Fibroblast of mammary gland (primary cell): Measurements from ENCODE around the gene ZNF710.

Experiments used
- DNase-seq: peaks from one replicate; pipeline ENCODE4 v3.0.0-alpha.2; 2010; ENCODE audit warnings: low read depth
- H3K4me3 ChIP-seq: 2 replicates; pipeline ENCODE4 v1.5.1; 2011; ENCODE audit warnings: low read depth, mild to moderate bottlenecking, low read length, moderate library complexity; ENCODE audit not compliant: control insufficient read depth
- TF ChIP-seq, protein P1 (sequence below): conservative IDR thresholded peaks from 2 replicates; pipeline ENCODE4 v1.5.1; 2011; ENCODE audit warnings: low read depth, low read length, inconsistent platforms; ENCODE audit not compliant: control insufficient read depth, insufficient read depth

The ZNF710 gene

DNA sequence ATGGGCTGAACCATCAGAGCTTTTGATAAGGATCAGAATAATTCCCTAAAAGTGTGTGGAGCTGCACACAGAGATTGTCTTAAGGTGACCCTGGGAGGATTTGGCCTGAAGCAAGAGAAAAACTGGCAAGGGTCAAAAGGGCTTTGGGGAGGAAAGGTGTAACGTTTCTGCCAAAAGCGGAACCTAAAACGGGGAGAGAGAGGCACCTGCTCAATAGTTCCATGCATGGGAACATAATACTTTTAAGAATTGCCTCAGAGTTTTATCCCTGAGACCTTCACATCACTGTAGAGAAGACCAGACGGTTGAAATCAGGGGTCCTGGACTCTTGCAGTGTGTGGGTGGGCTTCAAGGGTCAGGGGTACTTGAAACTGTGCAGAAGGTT is 5.9 kb downstream of the ZNF710 start:
- no peak overlapping the region for H3K4me3 ChIP-seq
- TF ChIP-seq, protein P1, sequence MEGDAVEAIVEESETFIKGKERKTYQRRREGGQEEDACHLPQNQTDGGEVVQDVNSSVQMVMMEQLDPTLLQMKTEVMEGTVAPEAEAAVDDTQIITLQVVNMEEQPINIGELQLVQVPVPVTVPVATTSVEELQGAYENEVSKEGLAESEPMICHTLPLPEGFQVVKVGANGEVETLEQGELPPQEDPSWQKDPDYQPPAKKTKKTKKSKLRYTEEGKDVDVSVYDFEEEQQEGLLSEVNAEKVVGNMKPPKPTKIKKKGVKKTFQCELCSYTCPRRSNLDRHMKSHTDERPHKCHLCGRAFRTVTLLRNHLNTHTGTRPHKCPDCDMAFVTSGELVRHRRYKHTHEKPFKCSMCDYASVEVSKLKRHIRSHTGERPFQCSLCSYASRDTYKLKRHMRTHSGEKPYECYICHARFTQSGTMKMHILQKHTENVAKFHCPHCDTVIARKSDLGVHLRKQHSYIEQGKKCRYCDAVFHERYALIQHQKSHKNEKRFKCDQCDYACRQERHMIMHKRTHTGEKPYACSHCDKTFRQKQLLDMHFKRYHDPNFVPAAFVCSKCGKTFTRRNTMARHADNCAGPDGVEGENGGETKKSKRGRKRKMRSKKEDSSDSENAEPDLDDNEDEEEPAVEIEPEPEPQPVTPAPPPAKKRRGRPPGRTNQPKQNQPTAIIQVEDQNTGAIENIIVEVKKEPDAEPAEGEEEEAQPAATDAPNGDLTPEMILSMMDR, result no peak
- DNase-seq, result no peak

DNA sequence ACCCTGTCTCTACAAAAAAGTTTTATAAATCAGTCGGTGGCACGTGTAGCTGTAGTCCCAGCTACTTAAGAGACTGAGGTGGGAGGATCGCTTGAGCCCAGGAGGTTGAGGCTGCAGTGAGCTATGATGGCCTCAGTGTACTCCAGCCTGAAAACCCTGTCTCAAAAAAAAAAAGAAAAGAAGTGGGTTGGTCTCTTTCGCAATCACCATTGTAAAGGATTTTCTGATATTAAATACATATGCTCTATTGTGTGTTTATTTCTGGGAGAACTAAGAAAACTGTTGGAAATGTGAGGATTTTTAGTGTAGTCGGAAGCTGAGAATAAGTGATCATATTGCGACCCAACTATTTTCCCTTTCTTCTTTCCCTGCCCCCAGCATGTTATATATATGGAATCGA is 7.5 kb downstream of the ZNF710 start:
- TF ChIP-seq, protein P1, result no peak
- DNase-seq, result no peak
- no peak overlapping the region for H3K4me3 ChIP-seq

DNA sequence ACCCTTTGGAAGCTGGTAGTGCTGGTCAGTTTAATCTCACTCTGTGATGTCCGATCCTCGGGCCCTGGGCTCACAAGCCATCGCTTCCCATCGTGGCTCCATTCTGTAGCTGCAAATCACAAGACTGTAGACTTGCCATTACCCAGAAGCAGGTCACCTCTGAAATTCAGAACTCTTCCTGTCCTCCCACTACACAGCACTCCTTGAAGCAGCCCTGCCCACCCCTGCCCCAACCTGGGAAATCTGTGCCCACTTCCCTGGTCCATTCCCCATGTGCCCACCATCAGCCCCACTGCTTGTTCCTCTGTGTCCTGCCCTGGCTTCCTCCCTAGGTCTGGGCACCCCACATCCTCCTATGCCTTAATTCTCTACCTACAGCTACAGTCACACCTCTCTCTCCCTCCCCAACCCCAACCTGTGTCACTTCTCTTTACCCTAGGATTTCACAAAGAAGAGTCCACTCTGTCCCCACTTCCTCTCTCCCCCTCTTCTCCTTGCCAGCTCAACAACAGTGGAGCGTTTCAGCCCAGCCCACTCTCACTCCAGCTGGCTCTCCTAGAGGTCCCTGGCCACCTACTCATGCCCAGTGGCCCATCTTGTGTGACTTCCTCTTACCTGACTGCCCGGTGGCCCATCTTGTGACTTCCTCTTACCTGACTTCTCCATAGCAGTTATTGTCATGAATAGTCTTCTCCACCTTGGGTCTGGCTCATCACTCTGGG is 8.3 kb downstream of the ZNF710 start:
- H3K4me3 ChIP-seq, result no peak overlapping the region
- TF ChIP-seq, protein P1, result no peak
- DNase-seq, result no peak

DNA sequence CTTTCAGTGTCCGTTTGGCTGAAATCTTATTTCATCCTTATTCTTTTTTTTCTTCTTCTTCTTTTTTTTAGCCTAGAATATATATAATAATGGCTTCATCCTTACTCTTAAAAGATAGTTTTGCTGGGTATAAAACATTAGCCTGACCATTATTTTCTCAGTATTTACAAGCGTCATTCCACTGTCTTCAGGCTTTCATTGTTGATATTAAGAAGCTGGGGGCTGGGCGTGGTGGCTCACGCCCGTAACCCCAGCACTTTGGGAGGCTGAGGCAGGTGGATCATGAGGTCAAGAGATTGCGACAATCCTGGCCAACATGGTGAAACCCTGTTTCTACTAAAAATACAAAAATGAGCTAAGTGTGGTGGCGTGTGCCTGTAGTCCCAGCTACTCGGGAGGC is 10.6 kb downstream of the ZNF710 start:
- TF ChIP-seq, protein P1, result no peak
- H3K4me3 ChIP-seq, result no peak overlapping the region
- no peak for DNase-seq

DNA sequence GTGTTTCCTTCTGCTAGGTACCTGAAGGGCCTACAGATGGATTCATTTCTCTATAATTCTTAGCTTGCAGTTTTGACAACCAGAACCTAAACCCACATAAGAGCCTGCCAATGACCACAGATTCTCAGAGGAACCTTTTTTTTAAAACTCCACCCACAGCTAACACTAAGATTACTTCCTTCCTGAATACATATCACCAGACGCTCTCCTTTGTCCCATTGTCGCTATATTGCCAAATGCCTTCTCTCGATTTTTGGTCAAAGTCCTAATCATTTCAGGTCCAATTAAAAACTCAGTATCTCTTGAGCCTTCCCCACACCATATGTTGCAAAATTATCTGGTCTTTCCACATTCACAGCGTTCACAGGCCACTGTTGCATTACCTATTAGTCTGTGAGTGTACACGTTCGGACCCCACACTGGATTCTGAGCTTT is 12.4 kb downstream of the ZNF710 start:
- no peak overlapping the region for H3K4me3 ChIP-seq
- TF ChIP-seq, protein P1, result no peak
- no peak for DNase-seq

DNA sequence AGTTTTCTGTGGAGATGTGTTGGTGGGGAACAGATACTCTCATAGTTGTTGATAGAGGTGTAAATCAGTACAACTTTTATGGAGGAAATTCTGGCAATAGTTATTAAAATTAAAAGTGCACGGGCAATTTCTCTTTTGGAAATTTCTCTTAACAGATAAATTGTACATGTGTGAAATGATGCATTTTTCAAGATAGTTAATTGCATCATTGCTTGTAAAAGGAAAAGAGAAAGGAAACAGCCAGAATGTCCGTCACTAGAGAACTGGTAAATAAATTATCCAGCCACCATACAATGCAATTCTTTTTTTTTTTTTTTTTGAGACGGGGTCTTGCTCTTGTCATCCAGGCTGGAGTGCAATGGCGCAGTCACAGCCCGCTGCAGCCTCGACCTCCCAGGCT is 14.2 kb downstream of the ZNF710 start:
- TF ChIP-seq, protein P1, result no peak
- DNase-seq, result no peak
- H3K4me3 ChIP-seq, result no peak overlapping the region
